H1 (cell line): Measurements from ENCODE around the gene ADGRA3. TPM values are rescaled to one million over a fixed set of nuclear protein-coding genes. Genes with fewer than 3 reads are reported as not detected.

Experiments used
- CBX5 ChIP-seq: fragments of 300-800, 300-1000 bp; sonication (generic); IDR thresholded peaks from 2 replicates; pipeline ENCODE4 v1.7.1; 2016; ENCODE audit warnings: antibody characterized with exemption, low read length, low read depth
- GABPA ChIP-seq: IDR thresholded peaks from 2 replicates; pipeline ENCODE4 v1.6.1; 2011; ENCODE audit warnings: mild to moderate bottlenecking, low read length, moderate library complexity, borderline replicate concordance; ENCODE audit not compliant: insufficient read depth
- NANOG ChIP-seq: IDR thresholded peaks from 2 replicates; pipeline ENCODE4 v1.6.1; 2011; ENCODE audit warnings: low read length, low read depth, mild to moderate bottlenecking, inconsistent platforms; ENCODE audit not compliant: insufficient read depth, poor library complexity, severe bottlenecking
- POLR2AphosphoS5 ChIP-seq: IDR thresholded peaks from 2 replicates; pipeline ENCODE4 v1.6.1; 2011; ENCODE audit warnings: low read depth, low read length
- RNF2 ChIP-seq: fragments of 200-900, 300-1000 bp; sonication (generic); IDR thresholded peaks from 2 replicates; pipeline ENCODE4 v1.7.1; 2016; ENCODE audit warnings: borderline replicate concordance, low read depth, mild to moderate bottlenecking, antibody characterized with exemption, low read length; ENCODE audit not compliant: poor library complexity, severe bottlenecking; ENCODE audit errors: missing control alignments
- polyA plus RNA-seq, 7 experiments: library from polyadenylated mRNA; depleted of rRNA in 3 of 7; stranded (reverse) in 5 of 7; unstranded in 2 of 7; fragments of >200 nt in 5 of 7; fragments of 200-250 nt in 2 of 7; gene quantifications; 1 replicate in 5 of 7; 2 replicates in 1 of 7; 4 replicates in 1 of 7; pipeline versions ENCODE4 v1.2.1 to v1.2.3, GENCODE V29; 2011 to 2013; ENCODE audit warnings: missing spikeins in 2 of 7, mixed read lengths in 2 of 7
- total RNA-seq: library from RNA; stranded (reverse); fragmentation: NEBNext Ultra II Directional; extraction: Animal tissue kit (Norgen Biotek cat#: 25700); gene quantifications from 2 replicates; pipeline ENCODE4 v1.2.1, GENCODE V29; 2021

Gene ADGRA3
- total and polyA plus RNA-seq, 2 of the 8 experiments (the other 6 are each of a cell fraction or from before 2014, with no cell fraction given) = 31.5 to 63.0 TPM

DNA sequence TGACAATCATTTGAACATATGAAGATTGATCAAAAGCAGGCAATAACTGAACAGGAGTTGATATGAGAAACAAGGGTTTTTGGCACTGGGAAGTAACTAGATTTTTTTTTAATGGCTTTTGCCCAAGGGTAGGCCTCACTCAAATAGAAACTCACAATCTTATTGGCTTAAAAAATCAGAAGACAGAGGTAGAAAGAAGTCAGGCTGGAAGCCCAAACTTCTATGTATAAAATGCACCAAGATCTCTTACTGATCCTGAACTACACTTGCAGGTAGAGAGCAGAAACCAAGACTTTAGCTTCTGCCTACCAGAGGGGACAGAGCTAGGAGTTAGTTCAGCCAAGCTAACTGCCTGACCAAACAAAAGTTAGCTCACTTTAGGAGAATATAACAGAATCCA lies 74.9 kb downstream of the ADGRA3 start (continued):
- TF ChIP-seq RNF2 = no peak
- no peak for TF ChIP-seq GABPA
- TF ChIP-seq CBX5 = no peak
- no peak for TF ChIP-seq NANOG
- TF ChIP-seq POLR2AphosphoS5 = no peak
